GM15510 (cell line): Measurements from ENCODE around the gene AFF3.

Experiments used
- POLR2A ChIP-seq: IDR thresholded peaks from 3 replicates; pipeline ENCODE4 v1.6.1; 2011; ENCODE audit warnings: borderline replicate concordance; ENCODE audit not compliant: insufficient read length; ENCODE audit errors: extremely low read depth

Gene AFF3

DNA sequence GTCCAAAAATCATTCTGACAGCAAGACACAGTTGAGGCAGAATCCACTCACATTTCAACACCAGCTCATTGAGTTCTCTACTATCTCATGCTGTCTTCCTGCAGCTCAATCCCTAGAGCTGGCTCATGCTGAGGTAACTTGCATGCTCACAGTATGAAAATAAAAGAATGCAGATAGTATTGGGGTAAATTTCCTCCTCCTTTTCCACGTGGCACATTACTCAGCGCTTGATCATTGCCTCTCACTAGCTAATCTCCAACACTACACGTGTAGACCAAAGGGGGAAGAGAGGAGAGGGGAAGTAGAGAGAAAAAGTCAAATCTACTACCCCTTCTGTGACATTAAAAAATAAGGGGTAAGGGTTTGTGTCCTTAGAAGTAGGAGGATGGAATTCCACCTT, 300.6 kb downstream of the AFF3 start:
- no peak for TF ChIP-seq POLR2A

DNA sequence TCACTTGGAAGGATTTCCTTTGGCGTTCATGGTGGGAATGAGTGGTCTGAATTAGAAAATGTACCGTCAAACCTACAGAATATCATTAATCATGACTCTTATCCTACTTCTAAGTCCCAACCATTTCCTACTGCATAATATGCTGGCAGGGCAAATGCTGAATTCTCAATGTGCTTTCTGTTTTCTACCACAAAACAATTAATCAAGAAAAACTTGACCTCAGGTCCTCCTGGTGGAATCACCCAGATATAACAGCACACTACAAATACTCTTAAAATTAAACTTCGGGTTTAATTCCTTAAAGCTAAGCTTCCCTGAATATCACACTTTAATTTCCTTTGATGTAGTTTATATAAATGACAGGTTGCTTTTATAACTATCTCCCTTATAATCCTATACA, 301.6 kb downstream of the AFF3 start:
- no peak for TF ChIP-seq POLR2A

DNA sequence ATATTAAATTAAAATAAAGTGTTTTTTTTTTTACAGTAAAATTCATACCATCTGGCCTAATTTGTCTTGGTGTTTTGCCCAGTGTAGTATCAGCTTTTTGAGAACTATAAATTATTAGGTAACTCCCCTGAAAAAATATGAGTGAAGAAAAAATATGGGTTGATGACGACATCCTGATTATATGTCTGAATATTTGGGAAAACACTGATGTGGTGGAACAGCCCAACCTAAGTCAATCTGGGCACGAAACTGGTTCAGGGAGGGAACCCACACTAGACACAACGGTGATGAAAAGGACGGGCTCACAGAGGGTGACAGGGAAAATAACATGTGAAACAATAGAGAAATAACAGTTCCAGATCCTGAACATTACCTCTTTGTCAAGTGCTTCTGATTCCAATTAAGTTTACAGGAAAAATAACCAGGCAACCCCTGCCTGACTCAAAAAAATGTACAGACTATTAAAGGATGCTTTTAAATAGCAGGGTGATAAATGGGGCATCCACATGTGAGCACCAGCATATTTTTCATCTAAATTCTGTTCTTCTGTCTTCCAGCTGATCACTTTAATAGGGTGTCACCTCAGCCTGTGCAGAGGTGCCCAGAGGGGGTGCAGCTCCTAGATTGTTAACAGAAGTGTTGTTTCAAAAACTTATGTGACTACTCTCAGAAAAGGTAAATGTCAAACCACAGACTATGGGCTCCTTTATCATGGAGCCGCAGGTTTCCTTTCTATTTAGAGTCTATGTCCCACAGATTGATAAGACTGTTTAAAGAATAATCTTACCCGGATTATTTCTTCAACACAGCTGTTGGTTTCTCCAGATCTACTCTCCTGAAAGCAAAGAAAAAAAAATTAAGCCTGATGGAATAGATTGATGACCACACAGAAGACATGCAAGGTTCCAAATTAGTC, 305.4 kb downstream of the AFF3 start:
- TF ChIP-seq POLR2A: no peak

DNA sequence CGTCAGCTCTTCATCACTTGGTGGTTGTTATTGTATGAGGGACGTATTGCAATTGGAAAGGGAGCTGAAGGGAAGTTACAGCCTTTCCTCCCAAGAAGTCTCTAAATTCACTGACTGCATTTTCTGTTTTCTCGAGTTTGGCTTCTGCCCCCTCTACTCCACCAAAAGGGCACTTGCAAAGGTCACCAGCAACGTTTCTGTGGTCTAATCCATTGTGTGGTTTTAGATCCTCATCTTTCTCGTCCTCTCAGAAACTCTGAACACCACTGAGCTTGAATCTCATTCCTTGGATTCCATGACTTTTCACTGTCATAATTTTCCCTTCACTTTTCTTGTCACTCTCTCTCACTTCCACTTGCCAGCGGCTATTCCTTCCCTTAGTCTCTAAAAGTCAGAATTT, 308.0 kb downstream of the AFF3 start:
- no peak for TF ChIP-seq POLR2A

DNA sequence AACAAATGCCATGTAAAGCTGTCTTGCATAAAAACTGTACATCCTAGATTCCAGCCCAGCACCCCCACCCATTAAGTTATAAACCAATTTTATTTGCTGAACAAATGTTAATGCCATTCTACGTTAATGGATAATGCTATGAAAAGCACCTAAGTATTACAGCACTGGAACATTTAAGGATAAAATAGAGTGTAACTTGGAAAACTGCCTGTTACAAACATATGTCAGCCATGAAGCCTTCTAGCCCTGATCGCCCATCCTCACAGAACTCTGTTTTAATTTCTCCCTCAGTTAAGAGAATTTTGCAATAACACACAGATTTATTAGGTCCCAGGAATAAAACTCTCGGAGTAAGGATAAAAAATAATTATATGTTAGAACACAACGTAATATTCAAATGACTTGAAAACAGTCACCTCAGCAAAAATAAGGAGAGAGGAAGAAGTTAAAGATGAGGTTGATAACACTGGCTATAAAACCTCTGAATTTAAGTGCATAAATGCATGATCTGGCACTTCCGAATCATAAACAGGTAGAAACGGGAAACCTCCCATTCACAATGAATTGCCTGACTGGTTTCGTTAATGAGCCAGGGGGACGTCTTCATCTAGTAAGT, 308.7 kb downstream of the AFF3 start:
- TF ChIP-seq POLR2A: no peak

DNA sequence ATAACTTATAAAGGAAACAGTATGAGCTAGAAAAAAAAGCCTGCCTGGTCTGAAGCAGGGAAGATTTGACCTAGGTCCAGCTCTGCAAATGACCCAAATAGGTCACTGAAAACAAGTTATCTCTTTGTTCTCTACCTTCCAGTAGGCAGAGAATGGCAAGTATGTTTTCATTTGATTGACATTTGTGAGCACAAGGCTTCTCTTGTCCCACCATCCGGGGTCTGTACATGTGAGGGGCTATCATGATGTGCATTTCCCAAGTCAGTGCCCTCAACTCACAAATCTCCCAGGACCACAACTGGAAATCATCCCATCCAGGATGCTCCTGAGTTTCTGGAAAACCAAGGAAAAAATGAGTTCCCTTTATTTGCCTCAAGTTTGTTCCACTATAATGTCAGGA, 309.5 kb downstream of the AFF3 start:
- TF ChIP-seq POLR2A: no peak

DNA sequence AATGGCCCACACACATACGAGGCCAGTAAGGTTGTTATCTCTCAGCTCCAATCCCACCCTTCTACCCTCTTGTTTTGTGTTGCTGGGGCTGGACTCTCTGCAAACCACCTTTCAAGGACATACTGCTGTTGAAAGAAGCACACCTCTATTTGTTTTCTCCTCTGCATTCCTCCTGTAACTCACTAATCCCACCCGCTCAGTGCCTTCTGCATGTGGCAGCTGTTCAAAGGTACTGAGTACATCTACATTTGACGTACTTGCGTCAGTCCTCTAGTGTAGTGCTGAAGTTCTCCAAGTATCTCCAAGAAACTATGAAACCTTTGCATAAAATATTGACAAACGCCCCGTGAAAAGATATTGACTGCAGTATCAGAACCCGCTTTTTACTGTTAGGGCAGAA, 310.6 kb downstream of the AFF3 start:
- TF ChIP-seq POLR2A: no peak

DNA sequence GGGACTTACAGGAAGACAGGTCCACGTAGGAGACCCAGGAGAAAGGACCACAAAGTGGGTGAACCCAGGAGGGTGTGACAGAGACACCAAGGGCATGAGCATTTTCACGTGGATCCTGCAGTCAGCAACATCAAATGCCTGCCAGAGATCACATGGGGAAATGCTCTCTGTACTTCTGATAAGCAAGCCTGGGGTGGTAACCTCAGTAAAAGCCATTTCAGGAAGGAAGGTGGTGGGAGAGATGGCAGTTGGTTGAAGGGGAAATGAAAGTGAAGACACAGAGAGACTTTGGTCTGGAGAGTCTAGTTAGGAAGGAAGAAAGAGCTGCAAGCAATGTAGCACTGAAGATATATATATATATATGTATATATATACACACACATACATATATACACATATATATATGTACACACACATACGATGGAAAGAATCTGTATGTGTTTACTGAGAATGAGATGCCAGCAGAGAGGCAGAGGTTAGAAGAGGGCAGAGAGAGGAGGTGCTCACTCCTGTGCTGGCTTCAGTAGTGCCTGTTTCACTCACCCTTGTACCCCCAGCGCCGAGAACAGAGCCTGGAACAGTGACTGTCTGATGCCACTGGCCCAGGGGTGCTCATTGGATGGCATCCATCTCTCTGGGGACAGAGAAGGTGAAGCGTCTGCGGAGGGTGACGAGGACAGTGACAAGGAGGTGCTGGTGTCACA, 314.9 kb downstream of the AFF3 start:
- no peak for TF ChIP-seq POLR2A

DNA sequence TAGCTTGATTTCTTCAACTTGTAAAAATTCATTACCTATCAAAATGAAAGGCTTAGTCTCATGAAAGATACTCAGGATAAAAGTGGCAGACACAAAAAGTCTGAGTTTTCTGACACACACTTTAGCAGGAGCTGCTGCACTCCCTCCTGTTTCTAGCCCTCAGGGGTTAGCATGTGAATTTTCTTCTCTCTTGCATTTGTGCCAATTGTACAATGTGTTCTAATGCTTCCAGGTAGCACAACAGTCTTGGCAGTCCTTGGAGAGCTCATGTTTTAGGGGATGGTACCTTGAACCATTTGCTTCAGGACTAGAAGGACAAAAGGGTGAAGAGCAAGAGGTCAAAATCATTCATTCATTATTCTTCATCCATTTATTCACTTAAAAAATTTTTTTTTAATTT, 316.8 kb downstream of the AFF3 start:
- TF ChIP-seq POLR2A: no peak

DNA sequence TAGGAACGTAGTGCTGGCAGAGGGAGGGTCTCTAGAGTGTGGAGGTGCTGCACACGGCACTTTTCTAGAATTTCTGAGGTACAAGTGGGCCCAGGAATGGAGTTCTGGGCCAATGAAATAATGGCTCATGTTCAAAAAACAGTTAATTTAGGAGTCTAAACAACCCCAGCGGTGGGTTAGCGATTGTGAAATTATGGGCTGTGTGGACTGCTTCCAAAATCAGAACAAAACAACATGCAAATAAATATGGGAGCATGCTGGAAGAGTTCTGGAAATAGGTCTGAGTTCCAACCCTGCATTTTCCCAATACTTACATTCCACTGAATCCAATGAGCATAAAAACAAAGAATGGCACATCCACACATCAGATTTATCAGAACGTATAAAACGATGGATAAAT, 317.6 kb downstream of the AFF3 start:
- TF ChIP-seq POLR2A: no peak

DNA sequence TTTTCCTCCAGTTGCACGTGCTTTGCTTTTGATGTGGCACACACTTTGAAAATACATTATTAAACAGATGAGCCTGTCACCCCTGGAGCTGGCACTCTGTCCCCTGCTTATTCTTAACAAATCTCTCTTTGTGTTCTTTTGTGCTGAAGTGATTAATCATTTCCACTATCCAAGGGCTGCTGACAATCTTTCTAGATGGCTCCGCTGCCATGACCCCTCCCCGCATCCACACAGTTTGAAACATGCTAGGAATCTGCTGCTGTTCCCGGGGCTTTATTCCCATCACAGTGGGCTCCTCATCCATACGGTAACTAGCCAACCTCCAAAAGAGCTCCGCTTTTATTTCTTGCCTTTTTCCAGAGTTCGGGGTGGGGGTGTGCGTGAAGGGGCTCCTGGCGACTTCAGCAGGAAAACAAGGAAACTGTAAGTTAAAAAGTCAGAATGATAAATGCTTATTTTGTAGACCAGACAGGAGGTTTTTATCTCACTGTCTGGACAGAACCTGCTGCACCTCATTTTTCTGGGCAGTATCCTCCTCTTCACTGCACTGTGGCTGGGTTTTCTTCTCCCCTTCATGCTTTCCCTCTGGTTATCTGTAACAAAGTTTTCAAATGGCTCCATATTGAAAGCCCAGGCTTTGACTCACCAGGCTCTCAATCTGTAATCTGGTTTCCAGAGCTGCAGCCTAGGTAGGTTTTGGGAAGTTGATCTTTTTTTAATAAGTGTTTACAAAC, 319.7 kb downstream of the AFF3 start:
- TF ChIP-seq POLR2A: no peak

DNA sequence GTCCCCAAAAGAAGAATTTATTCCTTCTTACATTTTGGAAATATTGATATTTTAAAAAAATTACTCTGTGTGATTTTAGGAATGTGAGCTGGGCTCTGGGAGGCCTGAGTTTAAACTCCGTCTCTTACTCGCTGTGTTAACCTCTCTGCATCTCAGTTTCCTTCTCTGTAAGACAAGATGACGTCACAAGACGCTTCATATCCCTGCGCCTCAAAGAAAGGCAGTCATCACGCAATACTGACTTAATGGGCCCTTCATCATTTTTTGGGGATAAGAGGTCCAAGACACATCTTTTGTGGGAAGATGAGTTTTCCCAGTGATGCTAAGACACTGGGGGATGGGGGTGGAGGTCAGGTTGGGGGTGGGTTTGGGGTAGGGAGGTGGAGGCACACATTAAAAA, 320.4 kb downstream of the AFF3 start:
- no peak for TF ChIP-seq POLR2A

DNA sequence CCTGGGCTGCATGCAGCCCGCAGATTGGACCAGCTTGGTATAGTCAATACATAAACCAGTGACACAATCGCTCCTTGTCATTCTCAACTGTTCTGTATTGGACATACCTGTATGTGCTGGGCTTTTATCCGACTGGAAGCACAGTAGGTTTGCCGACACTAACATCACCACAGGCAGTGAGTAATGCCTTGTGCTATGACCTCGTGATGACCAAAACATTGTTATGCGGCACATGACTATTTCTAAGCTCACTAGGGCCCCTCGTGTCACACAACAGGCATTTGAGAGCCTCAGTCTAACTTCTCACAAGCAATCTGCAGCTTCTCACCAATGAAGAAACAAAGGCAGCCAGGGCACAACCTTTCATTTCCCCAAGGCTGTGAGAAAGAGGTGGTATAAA, 320.8 kb downstream of the AFF3 start:
- TF ChIP-seq POLR2A: no peak

DNA sequence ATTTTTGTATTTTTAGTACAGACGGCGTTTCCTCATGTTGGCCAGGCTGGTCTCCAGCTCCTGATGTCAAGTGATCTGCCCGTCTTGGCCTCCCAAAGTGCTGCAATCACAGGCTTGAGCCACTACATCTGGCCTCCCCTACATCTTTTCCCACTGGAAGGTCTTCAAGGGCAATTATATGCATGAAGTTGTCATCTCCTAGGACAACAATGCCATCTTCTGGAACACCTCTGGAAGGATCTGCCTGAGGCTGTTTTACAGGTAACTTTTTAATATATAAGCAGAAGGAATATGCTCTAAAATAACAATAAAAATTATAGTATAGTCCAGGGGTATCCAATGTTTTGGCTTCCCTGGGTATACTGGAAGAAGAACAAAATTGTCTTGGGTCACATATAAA, 321.4 kb downstream of the AFF3 start:
- no peak for TF ChIP-seq POLR2A

DNA sequence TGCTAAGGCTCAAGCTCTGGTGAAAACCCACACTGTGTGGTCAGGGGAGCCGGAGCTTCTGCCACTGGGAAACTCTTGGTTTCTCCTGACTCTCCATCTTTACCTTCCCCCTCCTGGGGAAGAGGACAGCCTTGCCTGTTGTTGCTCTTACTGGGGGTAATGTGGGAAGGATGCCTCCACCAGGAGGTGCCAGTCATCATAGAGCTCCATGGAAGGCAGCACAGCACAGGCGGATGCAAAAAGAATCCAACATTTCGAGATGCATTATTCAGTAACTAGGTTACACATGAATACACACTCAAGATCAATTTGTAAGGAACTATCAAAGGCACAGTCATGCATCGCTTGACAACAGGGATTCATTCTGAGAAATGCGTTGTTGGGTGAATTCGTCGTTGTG, 322.6 kb downstream of the AFF3 start:
- TF ChIP-seq POLR2A: no peak
